Activated CD8-positive, alpha-beta memory T cell treated with anti-CD3 and anti-CD28 coated beads, Interleukin-2, amount 50 U/mL, for 24 hours (primary cell): Measurements from ENCODE around the gene SLC9A9.
"Not testable (repeated sequence)": the region's sequence is repeated elsewhere in the genome, so short reads cannot be mapped to it uniquely, and the experiment has no call there.

Source experiments
- DNase-seq: peaks from one replicate; pipeline ENCODE4 v3.0.0-alpha.2; 2020; ENCODE audit errors: extremely low read depth

The SLC9A9 gene

GRCh38 chr3:143847787-143848631 is at the start of gene SLC9A9:
Gene SLC9A9 (minus strand): TSS chr3:143848468. CDS start chr3:143848322, 146 bp downstream.
- no peak for DNase-seq

GRCh38 chr3:143897576-143898295 is 49.5 kb upstream of the SLC9A9 start:
- DNase-seq, result no peak

- no peak for DNase-seq
Observed at GRCh38 chr3:143896486-143896885, 48.2 kb upstream of the SLC9A9 start.

- DNase-seq, result no peak
Observed at GRCh38 chr3:143895805-143896204, 47.5 kb upstream of the SLC9A9 start.

- no peak for DNase-seq
Observed at GRCh38 chr3:143888846-143889245, 40.6 kb upstream of the SLC9A9 start.

GRCh38 chr3:143888166-143888565 is 39.9 kb upstream of the SLC9A9 start:
- DNase-seq, result no peak

- no peak for DNase-seq
Observed at GRCh38 chr3:143885780-143886427, 37.6 kb upstream of the SLC9A9 start.

GRCh38 chr3:143884861-143885260 is 36.6 kb upstream of the SLC9A9 start:
- DNase-seq, result no peak

GRCh38 chr3:143883151-143883550 is 34.9 kb upstream of the SLC9A9 start:
- DNase-seq, result no peak

- DNase-seq, result no peak
Observed at GRCh38 chr3:143881095-143881494, 32.8 kb upstream of the SLC9A9 start.

GRCh38 chr3:143875546-143875945 is 27.3 kb upstream of the SLC9A9 start:
- DNase-seq, result no peak

GRCh38 chr3:143873553-143873952 is 25.3 kb upstream of the SLC9A9 start:
- not testable (repeated sequence) for DNase-seq

GRCh38 chr3:143865302-143865701 is 17.0 kb upstream of the SLC9A9 start:
- no peak for DNase-seq

GRCh38 chr3:143859465-143860203 is 11.4 kb upstream of the SLC9A9 start:
- DNase-seq, result no peak

- DNase-seq, result no peak
Observed at GRCh38 chr3:143856252-143856970, 8.1 kb upstream of the SLC9A9 start.

GRCh38 chr3:143855183-143855582 is 6.9 kb upstream of the SLC9A9 start:
- DNase-seq, result no peak

GRCh38 chr3:143851331-143852017 is 3.2 kb upstream of the SLC9A9 start:
- no peak for DNase-seq

GRCh38 chr3:143850877-143851276 is 2.6 kb upstream of the SLC9A9 start:
- no peak for DNase-seq

- no peak for DNase-seq
Observed at GRCh38 chr3:143849854-143850549, 1.7 kb upstream of the SLC9A9 start.

GRCh38 chr3:143848704-143849103 is 436 bp upstream of the SLC9A9 start:
- no peak for DNase-seq
